Neural cell (in vitro differentiated cells): ENCODE measurements around the gene STAT6. TPM values are rescaled to one million over a fixed set of nuclear protein-coding genes. Genes with fewer than 3 reads are reported as not detected.

ENCODE experiments used
- H2AFZ ChIP-seq: fragments of 200-600, 300-800 bp; sonication (generic), shearing (Covaris generic); 2 replicates; pipeline ENCODE4 v1.6.0; 2014; ENCODE audit warnings: low read depth, mild to moderate bottlenecking, antibody characterized with exemption, low read length, moderate library complexity
- H3F3A ChIP-seq: fragments of 200-600 bp; shearing (Covaris generic); 2 replicates; pipeline ENCODE4 v1.6.1; 2016; ENCODE audit warnings: mild to moderate bottlenecking, moderate library complexity, mixed read lengths, antibody characterized with exemption, low read length; ENCODE audit not compliant: insufficient read depth, poor library complexity, severe bottlenecking
- H3K27ac ChIP-seq: fragments of 200-600, 300-800 bp; sonication (generic), shearing (Covaris generic); 2 replicates; pipeline ENCODE4 v1.5.1; 2014; ENCODE audit warnings: mild to moderate bottlenecking, low read length, moderate library complexity
- H3K27me3 ChIP-seq: fragments of 300-800, 200-600 bp; sonication (generic), shearing (Covaris generic); 2 replicates; pipeline ENCODE4 v1.6.0; 2014; ENCODE audit warnings: mild to moderate bottlenecking, low read depth, low read length, moderate library complexity; ENCODE audit not compliant: insufficient read depth
- H3K36me3 ChIP-seq: fragments of 300-800, 200-600 bp; sonication (generic), shearing (Covaris generic); 2 replicates; pipeline ENCODE4 v1.5.1; 2014; ENCODE audit warnings: mild to moderate bottlenecking, antibody characterized with exemption, low read length, moderate library complexity; ENCODE audit not compliant: insufficient read depth
- H3K4me2 ChIP-seq: fragments of 300-800, 200-600 bp; sonication (generic), shearing (Covaris generic); 2 replicates; pipeline ENCODE4 v1.6.0; 2014; ENCODE audit warnings: mild to moderate bottlenecking, low read length
- H3K4me3 ChIP-seq: fragments of 300-800, 200-600 bp; sonication (generic), shearing (Covaris generic); 2 replicates; pipeline ENCODE4 v1.5.1; 2014; ENCODE audit warnings: mild to moderate bottlenecking, low read length, moderate library complexity
- H3K79me2 ChIP-seq: fragments of 200-600 bp; shearing (Covaris generic); replicated peaks from 2 replicates; pipeline ENCODE4 v1.6.0; 2014; ENCODE audit warnings: mild to moderate bottlenecking, low read length, moderate library complexity; ENCODE audit not compliant: insufficient read depth
- H3K9ac ChIP-seq: fragments of 300-800, 200-600 bp; sonication (generic), shearing (Covaris generic); 2 replicates; pipeline ENCODE4 v1.6.1; 2016; ENCODE audit warnings: mild to moderate bottlenecking, low read length, mixed read lengths
- H3K9me2 ChIP-seq: fragments of 200-600 bp; shearing (Covaris generic); 2 replicates; pipeline ENCODE4 v1.6.1; 2016; ENCODE audit warnings: mild to moderate bottlenecking, low read length, mixed read lengths; ENCODE audit not compliant: insufficient read depth
- H3K9me3 ChIP-seq: fragments of 200-600, 300-800 bp; sonication (generic), shearing (Covaris generic); 2 replicates; pipeline ENCODE4 v1.6.1; 2016; ENCODE audit warnings: mild to moderate bottlenecking, mixed run types, low read length, moderate library complexity, mixed read lengths
- H4K20me1 ChIP-seq: fragments of 200-600 bp; shearing (Covaris generic); 2 replicates; pipeline ENCODE4 v1.6.1; 2016; ENCODE audit warnings: mild to moderate bottlenecking, mixed run types; ENCODE audit not compliant: insufficient read depth
- CTCF ChIP-seq: fragments of 450-650 bp; IDR thresholded peaks from 2 replicates; pipeline ENCODE4 v1.5.1; 2014; ENCODE audit warnings: antibody characterized with exemption, mild to moderate bottlenecking, moderate library complexity; ENCODE audit not compliant: poor library complexity, severe bottlenecking
- EP300 ChIP-seq: fragments of 450-650 bp; conservative IDR thresholded peaks from 2 replicates; pipeline ENCODE4 v1.6.1; 2014; ENCODE audit warnings: antibody characterized with exemption, mild to moderate bottlenecking, moderate library complexity; ENCODE audit not compliant: poor library complexity, severe bottlenecking
- EZH2 ChIP-seq: fragments of 200-600, 300-800 bp; shearing (Covaris generic), sonication (generic); IDR thresholded peaks from 2 replicates; pipeline ENCODE4 v1.6.1; 2014; ENCODE audit warnings: antibody characterized with exemption, low read length, borderline replicate concordance, mild to moderate bottlenecking; ENCODE audit not compliant: insufficient read depth, poor library complexity, severe bottlenecking
- MXI1 ChIP-seq: fragments of 450-650 bp; conservative IDR thresholded peaks from 2 replicates; pipeline ENCODE4 v1.6.1; 2014; ENCODE audit warnings: antibody characterized with exemption, mild to moderate bottlenecking; ENCODE audit not compliant: poor library complexity, severe bottlenecking
- POLR2AphosphoS5 ChIP-seq: IDR thresholded peaks from 2 replicates; pipeline ENCODE4 v1.6.1; 2012
- RAD21 ChIP-seq: fragments of 450-650 bp; conservative IDR thresholded peaks from 2 replicates; pipeline ENCODE4 v1.6.1; 2014; ENCODE audit warnings: antibody characterized with exemption, mild to moderate bottlenecking, moderate library complexity
- REST ChIP-seq: IDR thresholded peaks from 2 replicates; pipeline ENCODE4 v1.6.1; 2012; ENCODE audit warnings: borderline replicate concordance
- SMC3 ChIP-seq: fragments of 450-650 bp; conservative IDR thresholded peaks from 2 replicates; pipeline ENCODE4 v1.6.1; 2014; ENCODE audit warnings: antibody characterized with exemption, mild to moderate bottlenecking, moderate library complexity; ENCODE audit not compliant: poor library complexity
- TAF1 ChIP-seq: IDR thresholded peaks from 2 replicates; pipeline ENCODE4 v1.6.1; 2012; ENCODE audit warnings: low read depth
- polyA plus RNA-seq: library from polyadenylated mRNA; depleted of rRNA; stranded (reverse); fragments of >200 nt; gene quantifications from 2 replicates; pipeline ENCODE4 v1.2.3, GENCODE V29; 2014

Gene STAT6
- polyA plus RNA-seq, 1 donor from 2014 or later: not detected

- H3K4me2 ChIP-seq: no peak overlapping the region
Observed at GRCh38 chr12:57079821-57080220, 31.3 kb downstream of the STAT6 start.

More at GRCh38 chr12:57079821-57080220, 31.3 kb downstream of the STAT6 start:
- H3K9me2 ChIP-seq: no peaks in the 10 kb centered on the region
- H3K36me3 ChIP-seq: no peaks in the 10 kb centered on the region
- no peak overlapping the region for H2AFZ ChIP-seq
- no peaks in the 10 kb centered on the region for H3K27me3 ChIP-seq
- no peaks in the 10 kb centered on the region for H3K79me2 ChIP-seq
- H3F3A ChIP-seq: no peaks in the 10 kb centered on the region
- no peak overlapping the region for H3K4me3 ChIP-seq
- no peak for TF ChIP-seq SMC3
- no peak for TF ChIP-seq TAF1
- TF ChIP-seq EZH2: no peak
- no peak for TF ChIP-seq REST
- no peak for TF ChIP-seq EP300
- TF ChIP-seq CTCF: no peak
- TF ChIP-seq RAD21: no peak
- TF ChIP-seq POLR2AphosphoS5: no peak
- TF ChIP-seq MXI1: no peak
- H4K20me1 ChIP-seq: no peaks in the 10 kb centered on the region
- no peaks in the 10 kb centered on the region for H3K9me3 ChIP-seq
- no peak overlapping the region for H3K27ac ChIP-seq
- no peak overlapping the region for H3K9ac ChIP-seq
